Measurements from ENCODE around the gene EPHB2. TPM values are rescaled to one million over a fixed set of nuclear protein-coding genes. Genes with fewer than 3 reads are reported as not detected.

The EPHB2 gene
- total and polyA plus RNA-seq, 12 donors = 0.15 to 5.0 (median 0.85) TPM

GRCh38 chr1:22791831-22792347 lies 81.2 kb downstream of the EPHB2 start:
- H3K4me3 ChIP-seq = no peak overlapping the region
- intact Hi-C loops (cut with DNase I) = no loop called here
- 70 to 74% methylated on average over 6 of the region's 6 CpGs for WGBS, 2 donors
- DNase-seq (no peak), ATAC-seq (peak in 1 of 8 donors; percentile 14)
- H3K27me3 ChIP-seq = peaks cover 0 to 7% (median 0%) of the 10 kb centered on the region in 7 donors
- no peaks in the 10 kb centered on the region for H3K36me3 ChIP-seq
- H3K27ac ChIP-seq = peak overlapping the region in 1 of 10 donors; percentile 12
- H3K9me3 ChIP-seq = no peaks in the 10 kb centered on the region
- no peak for TF ChIP-seq CTCF (IDR thresholded peaks at IDR 0.05)
- H3K4me1 ChIP-seq = peaks cover 0 to 29% (median 8%) of the 10 kb centered on the region in 9 donors

DNA sequence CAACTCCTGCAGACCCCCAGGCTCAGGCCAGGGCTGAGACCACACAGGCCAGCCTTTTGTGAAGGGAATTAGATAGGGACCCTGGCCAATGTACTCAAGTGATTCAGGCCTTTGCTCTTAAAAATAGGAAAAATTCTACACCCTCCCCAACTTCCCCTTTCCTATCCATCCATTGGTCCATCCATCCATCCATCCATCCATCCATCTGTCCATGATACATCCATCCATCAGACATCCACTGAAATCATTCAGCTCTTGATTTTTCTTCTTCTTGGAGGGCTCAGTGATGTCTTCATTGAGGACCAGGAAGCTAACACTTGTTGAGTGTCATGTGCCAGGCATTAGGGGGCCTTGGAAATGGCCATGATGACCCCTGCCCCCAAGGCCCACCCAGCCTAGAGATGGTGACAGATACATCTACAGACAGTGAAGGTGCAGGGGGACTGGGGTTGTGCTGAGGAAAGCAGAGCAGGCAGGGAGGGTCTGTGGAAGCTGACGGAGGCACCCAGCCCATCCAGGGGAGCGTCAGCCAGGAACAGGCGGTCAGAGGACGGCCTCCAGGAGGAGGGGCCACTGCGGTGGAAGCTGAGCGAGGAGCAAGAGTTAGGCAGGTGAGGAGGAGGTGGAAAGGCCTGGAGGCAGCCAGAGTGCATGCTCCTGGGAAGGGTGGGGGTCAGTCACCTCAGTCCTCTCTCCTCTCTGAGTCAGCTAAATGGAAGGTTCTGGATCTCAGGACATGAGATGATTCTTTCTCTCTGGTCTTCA lies 81.9 kb downstream of the EPHB2 start:
- peak overlapping the region in 1 of 10 donors; percentile 12 for H3K27ac ChIP-seq

DNA sequence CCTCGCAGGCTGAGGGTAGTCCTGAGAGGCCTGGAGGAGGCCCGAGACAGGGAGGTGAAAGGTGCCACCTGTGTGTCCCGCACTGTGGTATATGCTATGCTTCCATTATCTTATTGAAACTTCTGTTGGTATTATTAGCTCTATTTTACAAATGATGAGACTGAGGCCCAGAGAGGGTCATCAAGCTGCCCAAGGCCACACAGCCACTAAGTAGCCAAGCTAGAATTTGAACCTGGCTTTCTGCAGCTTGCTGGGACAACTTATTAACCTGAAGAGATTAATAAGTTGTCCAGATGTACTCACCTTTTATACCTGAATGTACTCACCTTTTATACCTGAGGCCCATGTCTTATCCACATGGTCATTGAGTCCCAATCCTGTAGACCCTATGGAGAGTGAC lies 83.0 kb downstream of the EPHB2 start:
- Histone ChIP-seq H3K4me3 (no peak overlapping the region), H3K36me3 (no peaks in the 10 kb centered on the region), H3K9me3 (no peaks in the 10 kb centered on the region), H3K4me1 (peaks cover 0 to 27% (median 8%) of the 10 kb centered on the region in 9 donors), H3K27me3 (peaks cover 0 to 7% (median 0%) of the 10 kb centered on the region in 7 donors), H3K27ac (no peak overlapping the region)
- 90 to 92% methylated on average over 3 of the region's 3 CpGs for WGBS, 2 donors
- DNase-seq (no peak), ATAC-seq (no peak)
- TF ChIP-seq CTCF (IDR thresholded peaks at IDR 0.05) = no peak
- intact Hi-C loops (cut with DNase I) = no loop called here

More for the DNA sequence above, 81.9 kb downstream of the EPHB2 start:
- WGBS, 2 donors = 66 to 73% methylated on average over 6 of the region's 6 CpGs
- Histone ChIP-seq H3K27me3 (peaks cover 0 to 7% (median 0%) of the 10 kb centered on the region in 7 donors), H3K4me3 (no peak overlapping the region), H3K9me3 (no peaks in the 10 kb centered on the region), H3K4me1 (peaks cover 0 to 29% (median 8%) of the 10 kb centered on the region in 9 donors), H3K36me3 (no peaks in the 10 kb centered on the region)
- intact Hi-C loops (cut with DNase I) = no loop called here
- ATAC-seq = no peak
- TF ChIP-seq CTCF (IDR thresholded peaks at IDR 0.05) = no peak
- DNase-seq = no peak

- Histone ChIP-seq H3K9me3 (no peaks in the 10 kb centered on the region), H3K27ac (peak overlapping the region in 2 of 10 donors; percentile 40 to 41), H3K27me3 (peaks cover 0 to 12% (median 0%) of the 10 kb centered on the region in 7 donors), H3K4me1 (peaks cover 0 to 21% (median 0%) of the 10 kb centered on the region in 9 donors), H3K4me3 (no peak overlapping the region), H3K36me3 (no peaks in the 10 kb centered on the region)
- DNase-seq (peak in 1 of 2 donors; percentile 23), ATAC-seq (peak in 4 of 8 donors; percentile 29 to 46 (median 32))
- intact Hi-C loops (cut with DNase I) = no loop called here
- 63 to 65% methylated on average over 8 of the region's 8 CpGs for WGBS, 2 donors
- no peak for TF ChIP-seq CTCF (IDR thresholded peaks at IDR 0.05)
Measured at GRCh38 chr1:22794647-22795365, 84.2 kb downstream of the EPHB2 start.
